HL-60 (cell line): ENCODE data around the gene ACAD8.

ENCODE experiments used
- DNase-seq, 2 experiments: peaks; one replicate each; pipeline ENCODE4 v3.0.0-alpha.2; 2010 to 2020; ENCODE audit warnings: low read depth in 1 of 2, low spot score in 1 of 2
- H3K27ac ChIP-seq: fragments of 250-450 bp; sonication (Bioruptor Pico); replicated peaks from 2 replicates; pipeline ENCODE4 v1.5.1; 2020; ENCODE audit warnings: mild to moderate bottlenecking, moderate library complexity
- H3K27me3 ChIP-seq: fragments of 250-450 bp; sonication (Bioruptor Pico); 2 replicates; pipeline ENCODE4 v1.5.1; 2021; ENCODE audit warnings: mild to moderate bottlenecking, moderate library complexity; ENCODE audit not compliant: insufficient read depth, poor library complexity, severe bottlenecking
- H3K4me3 ChIP-seq: replicated peaks from 2 replicates; pipeline ENCODE4 v1.5.1; 2011; ENCODE audit warnings: mild to moderate bottlenecking, control low read depth, low read length; ENCODE audit not compliant: insufficient read depth
- GABPA ChIP-seq: IDR thresholded peaks from 2 replicates; pipeline ENCODE4 v1.6.1; 2012; ENCODE audit warnings: low read depth
- POLR2AphosphoS5 ChIP-seq: IDR thresholded peaks from 2 replicates; pipeline ENCODE4 v1.6.1; 2012; ENCODE audit warnings: low read depth
- SPI1 ChIP-seq: IDR thresholded peaks from 2 replicates; pipeline ENCODE4 v1.6.1; 2012; ENCODE audit warnings: low read depth, mild to moderate bottlenecking, borderline replicate concordance
- TF ChIP-seq, protein P1 (sequence below): IDR thresholded peaks from 2 replicates; pipeline ENCODE4 v1.6.1; 2012; ENCODE audit warnings: low read depth; ENCODE audit not compliant: insufficient replicate concordance
- TF ChIP-seq, protein P2 (sequence below): IDR thresholded peaks from one replicate; pipeline ENCODE4 v1.5.1; 2011; ENCODE audit warnings: low read length, control low read depth, inconsistent platforms; ENCODE audit not compliant: insufficient read depth

The ACAD8 gene

DNA sequence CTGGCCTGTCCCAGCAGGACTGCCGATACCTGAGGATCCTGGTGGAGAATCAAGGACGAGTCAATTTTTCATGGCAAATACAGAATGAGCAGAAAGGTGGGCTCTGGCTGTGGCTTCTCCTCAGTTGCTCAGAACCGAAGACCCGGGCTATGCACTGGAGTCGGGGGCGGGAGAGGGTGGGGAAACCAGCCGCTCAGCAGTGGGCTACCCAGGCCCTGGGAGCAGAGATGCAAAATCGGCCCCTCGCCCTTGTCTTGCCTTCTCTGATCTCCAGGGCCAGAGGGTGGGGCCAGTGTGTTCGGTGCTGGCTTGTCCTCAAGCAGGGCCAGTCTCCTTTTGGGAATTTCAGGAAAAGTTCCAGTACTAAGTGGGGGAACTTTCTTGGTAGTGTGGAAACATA is 60.0 kb downstream of the ACAD8 start:
- Histone ChIP-seq H3K27ac (no peak overlapping the region), H3K4me3 (no peak overlapping the region), H3K27me3 (no peaks in the 10 kb centered on the region)
- no peak for DNase-seq
- TF ChIP-seq, protein P1, sequence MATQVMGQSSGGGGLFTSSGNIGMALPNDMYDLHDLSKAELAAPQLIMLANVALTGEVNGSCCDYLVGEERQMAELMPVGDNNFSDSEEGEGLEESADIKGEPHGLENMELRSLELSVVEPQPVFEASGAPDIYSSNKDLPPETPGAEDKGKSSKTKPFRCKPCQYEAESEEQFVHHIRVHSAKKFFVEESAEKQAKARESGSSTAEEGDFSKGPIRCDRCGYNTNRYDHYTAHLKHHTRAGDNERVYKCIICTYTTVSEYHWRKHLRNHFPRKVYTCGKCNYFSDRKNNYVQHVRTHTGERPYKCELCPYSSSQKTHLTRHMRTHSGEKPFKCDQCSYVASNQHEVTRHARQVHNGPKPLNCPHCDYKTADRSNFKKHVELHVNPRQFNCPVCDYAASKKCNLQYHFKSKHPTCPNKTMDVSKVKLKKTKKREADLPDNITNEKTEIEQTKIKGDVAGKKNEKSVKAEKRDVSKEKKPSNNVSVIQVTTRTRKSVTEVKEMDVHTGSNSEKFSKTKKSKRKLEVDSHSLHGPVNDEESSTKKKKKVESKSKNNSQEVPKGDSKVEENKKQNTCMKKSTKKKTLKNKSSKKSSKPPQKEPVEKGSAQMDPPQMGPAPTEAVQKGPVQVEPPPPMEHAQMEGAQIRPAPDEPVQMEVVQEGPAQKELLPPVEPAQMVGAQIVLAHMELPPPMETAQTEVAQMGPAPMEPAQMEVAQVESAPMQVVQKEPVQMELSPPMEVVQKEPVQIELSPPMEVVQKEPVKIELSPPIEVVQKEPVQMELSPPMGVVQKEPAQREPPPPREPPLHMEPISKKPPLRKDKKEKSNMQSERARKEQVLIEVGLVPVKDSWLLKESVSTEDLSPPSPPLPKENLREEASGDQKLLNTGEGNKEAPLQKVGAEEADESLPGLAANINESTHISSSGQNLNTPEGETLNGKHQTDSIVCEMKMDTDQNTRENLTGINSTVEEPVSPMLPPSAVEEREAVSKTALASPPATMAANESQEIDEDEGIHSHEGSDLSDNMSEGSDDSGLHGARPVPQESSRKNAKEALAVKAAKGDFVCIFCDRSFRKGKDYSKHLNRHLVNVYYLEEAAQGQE: no peak
- TF ChIP-seq SPI1 (no peak), POLR2AphosphoS5 (no peak), GABPA (no peak)
- TF ChIP-seq, protein P2, sequence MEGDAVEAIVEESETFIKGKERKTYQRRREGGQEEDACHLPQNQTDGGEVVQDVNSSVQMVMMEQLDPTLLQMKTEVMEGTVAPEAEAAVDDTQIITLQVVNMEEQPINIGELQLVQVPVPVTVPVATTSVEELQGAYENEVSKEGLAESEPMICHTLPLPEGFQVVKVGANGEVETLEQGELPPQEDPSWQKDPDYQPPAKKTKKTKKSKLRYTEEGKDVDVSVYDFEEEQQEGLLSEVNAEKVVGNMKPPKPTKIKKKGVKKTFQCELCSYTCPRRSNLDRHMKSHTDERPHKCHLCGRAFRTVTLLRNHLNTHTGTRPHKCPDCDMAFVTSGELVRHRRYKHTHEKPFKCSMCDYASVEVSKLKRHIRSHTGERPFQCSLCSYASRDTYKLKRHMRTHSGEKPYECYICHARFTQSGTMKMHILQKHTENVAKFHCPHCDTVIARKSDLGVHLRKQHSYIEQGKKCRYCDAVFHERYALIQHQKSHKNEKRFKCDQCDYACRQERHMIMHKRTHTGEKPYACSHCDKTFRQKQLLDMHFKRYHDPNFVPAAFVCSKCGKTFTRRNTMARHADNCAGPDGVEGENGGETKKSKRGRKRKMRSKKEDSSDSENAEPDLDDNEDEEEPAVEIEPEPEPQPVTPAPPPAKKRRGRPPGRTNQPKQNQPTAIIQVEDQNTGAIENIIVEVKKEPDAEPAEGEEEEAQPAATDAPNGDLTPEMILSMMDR: no peak

DNA sequence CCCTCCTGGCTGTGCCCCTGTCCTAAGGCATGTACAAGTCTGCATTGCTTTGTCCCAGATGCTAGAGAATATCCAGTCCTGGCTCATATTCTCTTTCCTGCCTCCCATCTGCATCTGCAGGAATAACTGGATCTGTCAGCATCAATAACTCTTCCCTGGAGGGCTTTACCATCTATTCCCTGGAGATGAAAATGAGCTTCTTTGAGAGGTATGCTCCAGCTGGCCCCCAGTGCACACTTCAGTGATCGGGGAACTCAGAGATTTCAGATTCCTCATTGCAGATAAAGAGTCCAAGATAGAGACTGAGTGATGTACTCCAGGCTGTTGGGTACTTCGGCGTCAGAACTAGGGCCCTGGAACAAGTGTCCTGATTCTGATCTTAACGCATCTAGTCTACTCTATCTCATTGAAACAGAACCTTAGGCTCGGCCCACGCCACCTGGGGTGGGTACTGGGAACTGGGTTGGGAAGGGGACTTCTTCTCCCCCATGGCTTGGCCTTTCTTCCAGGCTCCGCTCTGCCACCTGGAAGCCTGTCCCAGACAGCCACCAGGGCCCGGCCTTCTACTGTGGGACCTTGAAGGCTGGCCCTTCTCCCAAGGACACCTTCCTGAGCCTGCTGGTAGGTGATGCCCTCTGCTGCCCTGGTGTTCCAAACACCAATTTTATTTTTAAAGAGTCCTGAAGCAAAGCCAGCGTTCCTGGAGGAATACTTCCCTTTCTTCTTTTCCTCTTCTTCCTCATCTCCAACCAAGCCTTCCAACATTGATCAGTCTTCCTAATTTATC is 60.6 kb downstream of the ACAD8 start:
- Histone ChIP-seq H3K27me3 (no peaks in the 10 kb centered on the region), H3K27ac (no peak overlapping the region), H3K4me3 (no peak overlapping the region)
- TF ChIP-seq, protein P1: no peak
- TF ChIP-seq POLR2AphosphoS5: no peak
- TF ChIP-seq SPI1: no peak
- no peak for TF ChIP-seq GABPA
- TF ChIP-seq, protein P2: no peak
- DNase-seq: no peak
